HG02759 (cell line): Measurements from ENCODE around the gene ETS2.

Experiments used
- ATAC-seq: cut with Tn5 transposase; IDR thresholded peaks from one replicate; pipeline ENCODE4 v1.9.1; 2021; ENCODE audit warnings: mild to moderate bottlenecking, moderate library complexity; ENCODE audit not compliant: unreplicated experiment

Gene ETS2

DNA sequence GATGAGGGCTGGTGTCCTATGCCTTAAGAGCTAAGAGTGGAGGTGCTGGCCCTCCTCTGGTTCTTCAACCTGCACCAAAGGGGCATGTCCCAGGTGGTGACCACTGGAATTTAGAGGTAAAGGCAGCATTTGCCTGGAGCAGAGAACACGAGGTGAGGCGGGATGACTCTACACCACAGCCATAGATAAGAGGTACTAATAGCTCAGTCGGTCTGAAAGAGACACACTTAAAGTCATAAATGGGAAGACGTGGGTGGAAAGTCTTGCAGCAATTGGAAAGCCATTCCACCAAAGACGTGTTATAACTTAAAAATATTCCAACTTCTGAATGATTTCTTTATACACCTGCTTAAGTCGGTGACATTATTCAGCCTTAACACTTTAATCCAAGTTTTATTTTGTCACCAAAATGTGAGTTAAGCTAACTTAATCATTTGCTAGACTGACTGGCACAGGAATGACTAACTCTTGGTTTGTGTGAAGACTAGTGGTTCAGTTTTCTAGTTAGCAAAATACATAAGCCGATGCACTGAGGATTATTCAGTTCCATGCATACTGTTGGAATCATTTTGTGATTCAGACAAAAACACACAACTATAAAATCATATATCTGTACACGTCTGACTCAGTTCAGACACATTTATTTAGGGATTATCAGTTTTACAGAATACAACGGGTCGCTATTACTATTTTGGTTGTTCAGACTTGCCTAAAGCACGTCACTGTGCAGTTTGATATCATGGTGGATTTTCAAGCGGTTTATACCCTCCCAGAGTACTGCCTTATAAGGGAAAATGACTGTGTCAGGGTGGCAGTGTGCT is 4.6 kb upstream of the ETS2 start:
- no peak for ATAC-seq

DNA sequence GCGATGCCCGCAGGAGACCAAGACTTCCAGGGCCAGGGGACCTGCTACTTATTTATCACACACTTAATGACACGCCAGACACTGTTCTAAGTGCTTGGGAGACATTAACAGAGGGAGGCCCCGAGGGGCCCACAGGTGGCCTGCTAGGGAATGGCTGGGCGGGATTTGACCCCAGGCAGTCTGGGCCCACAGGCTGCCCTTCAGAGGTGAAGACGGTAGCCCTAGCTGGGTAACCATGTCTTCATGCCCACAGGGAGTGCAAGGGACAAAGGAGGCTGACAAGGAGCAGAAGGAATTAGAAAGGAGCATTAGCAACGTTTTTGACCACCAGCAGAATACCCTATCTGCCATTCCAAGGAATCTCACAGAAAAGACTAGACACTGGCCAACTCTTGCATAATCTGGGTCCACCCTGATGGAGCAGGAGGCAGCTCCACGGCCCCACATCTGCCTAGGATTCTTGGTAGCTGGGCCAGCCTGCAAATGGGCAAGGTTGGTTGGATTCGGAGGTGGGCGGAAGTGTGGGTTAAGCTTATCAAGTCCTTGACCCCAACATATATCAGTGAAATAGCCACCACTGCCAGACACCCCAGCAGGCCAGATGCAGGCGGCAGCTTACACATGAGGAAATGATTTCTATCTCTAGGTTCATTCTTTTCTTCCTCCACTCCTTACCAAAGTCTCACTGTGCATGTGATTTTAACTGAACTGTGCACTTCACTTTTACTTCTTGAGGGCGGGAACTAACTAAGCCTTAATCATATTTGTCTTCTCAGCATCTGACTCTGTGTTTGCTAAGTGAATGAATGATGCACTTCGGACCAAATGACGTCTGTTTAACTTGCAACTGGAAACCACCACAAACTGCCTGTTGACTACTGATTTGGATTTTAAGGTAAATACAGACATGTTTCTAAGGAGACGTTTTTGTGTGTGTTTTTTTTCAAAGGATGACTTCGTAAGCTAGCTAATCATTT is 3.4 kb upstream of the ETS2 start:
- ATAC-seq: no peak

DNA sequence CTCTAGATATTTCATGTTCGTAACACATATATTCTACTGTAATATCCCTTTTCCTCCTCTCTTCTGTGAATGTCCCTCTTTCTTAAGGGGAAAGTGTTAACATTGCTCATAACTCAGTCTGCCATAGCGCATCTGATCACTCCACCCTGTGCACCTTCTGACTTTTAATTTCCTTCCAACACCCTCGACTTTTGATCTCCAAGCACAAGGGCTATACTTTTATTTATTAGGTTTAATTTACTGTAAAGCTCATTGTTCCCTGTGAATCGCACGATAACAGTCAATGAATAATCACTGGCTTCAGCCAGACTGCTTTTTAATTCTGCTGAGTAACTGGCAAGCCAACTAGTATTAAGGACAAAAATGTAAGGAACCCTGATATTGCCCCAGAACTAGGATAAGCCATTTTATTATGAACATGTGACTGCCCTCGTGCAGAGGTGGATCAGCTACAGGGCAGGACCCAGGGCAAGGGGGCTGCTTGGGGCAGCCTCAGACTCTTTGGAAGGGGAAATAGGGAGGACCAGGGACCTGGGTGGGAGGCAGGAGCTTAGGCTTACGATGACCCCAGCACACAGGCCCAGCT is 2.6 kb upstream of the ETS2 start:
- no peak for ATAC-seq

- no peak for ATAC-seq
Observed at GRCh38 chr21:38804030-38804788, 1.5 kb upstream of the ETS2 start.

- ATAC-seq: peak; percentile 32
Observed at GRCh38 chr21:38804789-38805327, 871 bp upstream of the ETS2 start.

GRCh38 chr21:38806153-38806941 is 618 bp downstream of the ETS2 start:
- ATAC-seq: peak; percentile 27

DNA sequence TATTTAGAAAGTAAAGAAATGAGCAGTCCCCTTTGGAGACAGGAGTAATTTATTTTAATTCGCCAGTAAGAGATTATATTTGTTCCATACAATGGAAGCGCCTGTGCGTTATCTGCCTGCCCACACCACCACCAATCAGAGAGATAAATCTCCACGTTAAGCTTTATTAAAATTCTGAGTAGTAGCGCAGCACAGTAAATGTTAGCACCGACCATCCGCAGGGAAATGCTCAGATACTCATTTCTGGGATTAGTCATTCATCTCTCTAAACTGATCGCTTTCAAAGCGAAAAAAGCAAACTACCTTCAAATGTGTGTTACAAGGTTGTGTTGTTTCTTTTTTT is 1.2 kb downstream of the ETS2 start:
- ATAC-seq: no peak

DNA sequence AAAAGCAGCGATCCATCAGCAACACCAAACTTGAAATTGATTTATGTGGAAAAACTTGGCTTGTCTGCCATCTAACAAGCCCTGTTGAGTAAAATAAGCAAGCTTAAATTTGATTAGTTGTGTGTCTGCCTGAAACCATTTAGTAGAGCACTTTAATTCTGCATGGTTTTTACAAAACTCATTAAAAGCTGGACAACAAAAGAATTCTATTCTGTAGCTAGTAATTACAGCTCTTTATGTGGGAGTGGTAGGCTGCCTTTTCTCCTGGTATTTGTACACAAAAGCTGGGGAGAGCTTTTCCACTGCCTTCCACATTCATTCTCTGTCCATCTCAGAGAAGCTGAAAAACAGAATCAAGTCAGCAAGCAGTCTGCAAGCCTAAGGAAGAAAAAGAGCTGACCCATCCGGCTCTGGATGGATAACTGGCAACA is 1.7 kb downstream of the ETS2 start:
- ATAC-seq: no peak

DNA sequence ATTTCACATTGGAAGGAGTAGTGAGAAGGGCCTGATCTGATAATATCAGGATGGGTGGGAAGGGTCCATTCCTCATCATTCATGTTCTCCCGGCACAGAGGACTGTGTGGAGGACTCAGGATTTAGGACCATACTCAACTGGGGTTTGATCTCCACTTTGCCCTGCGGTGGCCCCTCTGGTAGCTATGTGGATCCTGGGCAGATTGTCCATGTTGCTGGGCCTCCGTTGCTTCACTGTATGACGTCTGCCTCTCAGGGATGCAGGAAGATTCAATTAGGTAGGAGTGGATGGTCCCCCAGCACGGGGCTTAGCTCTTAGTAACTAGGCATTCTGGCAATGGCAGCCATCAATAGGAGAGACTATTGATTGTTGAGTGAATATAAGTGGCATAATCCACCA is 2.3 kb downstream of the ETS2 start:
- no peak for ATAC-seq

- no peak for ATAC-seq
Observed at GRCh38 chr21:38809198-38809878, 3.6 kb downstream of the ETS2 start.

GRCh38 chr21:38810034-38810825 is 4.5 kb downstream of the ETS2 start:
- ATAC-seq: no peak

GRCh38 chr21:38810826-38811164 is 5.1 kb downstream of the ETS2 start:
- no peak for ATAC-seq

DNA sequence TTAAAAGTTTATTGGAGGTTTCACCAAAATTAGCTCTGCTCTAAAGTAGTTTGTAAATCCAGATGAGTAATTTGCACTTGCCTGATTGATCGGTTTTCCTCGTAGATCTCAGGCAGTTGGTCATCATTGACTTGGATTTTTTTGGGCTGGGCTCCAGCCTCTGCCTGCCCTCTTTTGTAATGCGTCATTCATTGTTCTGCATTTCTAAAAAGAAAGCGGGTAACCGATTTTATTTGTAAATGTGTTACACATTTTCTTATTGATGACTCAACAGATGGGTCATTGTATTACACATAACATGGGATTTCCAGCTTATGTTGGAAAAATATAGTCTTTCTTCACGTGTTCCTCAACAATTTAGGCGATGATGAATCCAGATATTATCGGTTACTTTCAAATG is 5.5 kb downstream of the ETS2 start:
- no peak for ATAC-seq

DNA sequence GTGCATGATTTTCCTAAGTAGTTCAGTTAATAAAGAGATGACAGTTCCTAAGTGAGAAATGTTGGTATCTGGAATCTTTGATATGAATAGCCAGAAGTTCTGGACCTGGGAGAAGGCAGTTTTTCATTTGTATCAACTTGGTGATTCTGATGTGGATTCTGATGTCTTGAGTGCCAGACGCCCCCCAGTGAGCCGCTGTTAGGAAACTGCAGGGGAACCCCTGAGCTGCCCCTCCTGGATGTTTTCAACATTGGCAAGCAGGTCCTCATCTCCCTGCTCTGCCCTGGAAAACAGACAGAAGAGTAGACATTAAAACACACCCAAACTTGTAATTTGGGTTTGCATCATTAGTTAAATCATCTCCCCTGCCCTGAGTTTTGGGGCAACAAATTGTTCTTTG is 7.4 kb downstream of the ETS2 start:
- no peak for ATAC-seq

DNA sequence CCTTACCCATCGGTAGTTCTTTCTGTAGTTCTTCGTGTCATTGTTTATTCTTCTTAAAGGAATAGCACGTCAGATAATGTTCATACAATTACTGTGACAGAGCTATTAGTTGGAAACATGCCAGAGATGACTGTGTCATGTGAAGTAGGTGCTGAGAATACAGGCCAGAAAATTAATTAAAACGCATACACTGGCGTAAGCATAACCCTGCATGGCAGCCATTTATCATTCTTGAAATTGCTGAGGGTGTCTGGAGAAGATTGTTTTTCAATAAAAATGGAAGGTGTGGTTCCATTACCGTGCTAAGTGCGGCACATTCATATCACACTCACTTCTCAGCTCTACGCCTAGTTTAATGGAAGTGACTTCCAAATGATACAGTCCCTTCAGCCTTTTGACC is 7.8 kb downstream of the ETS2 start:
- no peak for ATAC-seq

DNA sequence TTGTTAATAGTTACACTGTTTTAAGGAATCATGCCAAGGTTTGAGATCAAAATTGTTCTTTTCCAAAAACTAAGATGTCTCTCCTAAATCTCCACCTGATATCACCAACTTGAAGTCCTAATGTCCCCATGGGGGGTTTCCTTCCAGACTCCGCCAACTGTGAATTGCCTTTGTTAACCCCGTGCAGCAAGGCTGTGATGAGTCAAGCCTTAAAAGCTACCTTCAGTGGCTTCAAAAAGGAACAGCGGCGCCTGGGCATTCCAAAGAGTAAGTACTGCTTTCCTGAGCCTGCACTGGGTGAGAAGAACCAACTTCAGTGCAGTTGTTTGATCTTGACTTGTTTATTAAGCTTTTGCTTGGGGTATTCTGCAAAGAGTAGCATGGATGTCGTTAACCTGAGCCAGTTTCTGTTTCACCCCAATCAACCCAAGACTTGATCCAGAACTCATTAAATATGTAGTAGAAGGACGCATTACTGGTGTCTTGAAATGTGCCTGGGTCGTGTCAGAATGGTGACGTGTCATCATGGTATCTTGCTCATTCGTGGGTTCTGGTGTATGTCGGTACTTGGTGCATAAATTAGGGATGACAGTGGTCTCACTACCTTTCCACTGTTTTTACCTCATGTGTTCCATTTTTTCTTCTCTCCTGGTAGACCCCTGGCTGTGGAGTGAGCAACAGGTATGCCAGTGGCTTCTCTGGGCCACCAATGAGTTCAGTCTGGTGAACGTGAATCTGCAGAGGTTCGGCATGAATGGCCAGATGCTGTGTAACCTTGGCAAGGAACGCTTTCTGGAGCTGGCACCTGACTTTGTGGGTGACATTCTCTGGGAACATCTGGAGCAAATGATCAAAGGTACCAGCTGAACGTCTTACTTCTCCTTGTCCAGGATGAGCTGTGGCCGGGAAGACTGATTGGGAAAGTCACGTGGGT is 8.7 kb downstream of the ETS2 start:
- no peak for ATAC-seq

- no peak for ATAC-seq
Observed at GRCh38 chr21:38815060-38815405, 9.3 kb downstream of the ETS2 start.
